Nephron (organoid): ENCODE data around the gene PAX7.

Experiments used
- H3K27ac Mint-ChIP-seq, 3 experiments: 2 replicates each; pipeline ENCODE4 v1.8.0; 2020; ENCODE audit warnings: mixed read lengths in 3 of 3, mild to moderate bottlenecking in 2 of 3, moderate library complexity in 1 of 3
- H3K27me3 Mint-ChIP-seq: 2 replicates; pipeline ENCODE4 v1.8.0; 2021; ENCODE audit warnings: low read depth, mild to moderate bottlenecking, moderate library complexity, mixed read lengths
- H3K36me3 Mint-ChIP-seq: 2 replicates; pipeline ENCODE4 v1.8.0; 2020; ENCODE audit warnings: low read depth, mixed read lengths
- H3K4me1 Mint-ChIP-seq: 2 replicates; pipeline ENCODE4 v1.8.0; 2020; ENCODE audit warnings: mixed read lengths
- H3K4me3 Mint-ChIP-seq, 3 experiments: 2 replicates each; pipeline ENCODE4 v1.8.0; 2020; ENCODE audit warnings: mild to moderate bottlenecking in 3 of 3, mixed read lengths in 3 of 3, moderate library complexity in 2 of 3
- H3K9me3 Mint-ChIP-seq: 2 replicates; pipeline ENCODE4 v1.8.0; 2020; ENCODE audit warnings: mixed read lengths
- CTCF ChIP-seq, 3 experiments: fragments of 200-600 bp; sonication (generic); IDR thresholded peaks; one replicate each; pipeline ENCODE4 v1.5.0; 2021; ENCODE audit warnings: antibody characterized with exemption in 3 of 3; ENCODE audit not compliant: unreplicated experiment in 3 of 3

Gene PAX7

GRCh38 chr1:18789246-18789645, 158.6 kb downstream of the PAX7 start:
- H3K9me3 Mint-ChIP-seq, result peaks cover 5% of the 10 kb centered on the region
- no peak for TF ChIP-seq CTCF (IDR thresholded peaks at IDR 0.05; ENCODE audit: unreplicated experiment in 3 of 3)
- H3K27ac Mint-ChIP-seq, result no peak overlapping the region
- no peak overlapping the region for H3K4me3 Mint-ChIP-seq
- H3K36me3 Mint-ChIP-seq, result no peaks in the 10 kb centered on the region
- H3K27me3 Mint-ChIP-seq, result peaks cover 81% of the 10 kb centered on the region
- H3K4me1 Mint-ChIP-seq, result peaks cover 22% of the 10 kb centered on the region

DNA sequence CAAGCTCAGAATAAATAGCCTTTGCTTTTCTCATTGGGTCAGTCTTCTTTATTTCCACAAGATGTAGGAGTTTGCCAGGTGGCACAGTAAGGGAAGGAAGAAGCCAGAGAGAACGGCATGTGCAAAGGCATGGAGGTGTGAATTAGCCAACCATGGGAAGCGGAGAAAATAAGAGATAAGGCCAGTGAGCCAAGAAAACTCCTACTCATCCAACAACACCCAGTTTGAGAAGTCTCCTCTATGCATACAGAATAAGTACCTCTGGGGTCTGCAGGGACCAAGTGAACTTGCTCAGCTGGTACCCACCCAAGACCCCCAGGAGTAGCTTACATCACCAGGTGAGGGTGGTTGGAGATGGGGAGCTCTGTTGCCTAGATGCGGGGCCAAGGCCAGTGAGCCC, 162.1 kb downstream of the PAX7 start:
- peaks cover 36% of the 10 kb centered on the region for H3K4me1 Mint-ChIP-seq
- H3K9me3 Mint-ChIP-seq, result peaks cover 5% of the 10 kb centered on the region
- TF ChIP-seq CTCF (IDR thresholded peaks at IDR 0.05; ENCODE audit: unreplicated experiment in 3 of 3), result no peak
- H3K4me3 Mint-ChIP-seq, result no peak overlapping the region
- peaks cover 62% of the 10 kb centered on the region for H3K27me3 Mint-ChIP-seq
- no peaks in the 10 kb centered on the region for H3K36me3 Mint-ChIP-seq
- H3K27ac Mint-ChIP-seq, result no peak overlapping the region

DNA sequence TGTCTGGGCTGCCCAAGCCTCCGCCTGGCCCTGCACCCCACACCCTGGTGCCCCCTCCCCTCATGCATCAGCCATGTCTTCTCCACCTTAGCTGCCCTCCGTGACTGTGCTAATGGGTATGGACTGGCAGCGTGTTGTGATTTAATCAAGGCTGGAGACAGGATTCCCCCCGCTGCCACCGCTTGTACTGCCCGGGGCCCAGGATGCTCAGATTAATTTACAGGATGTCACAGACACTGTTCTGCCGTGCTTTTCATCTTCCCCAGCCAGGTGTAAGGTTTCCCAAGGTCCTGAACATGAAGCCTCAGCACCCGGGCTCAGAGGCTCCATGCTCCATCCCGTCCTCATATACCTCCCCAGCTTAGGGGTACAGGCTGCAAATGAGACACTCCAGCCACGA, 162.5 kb downstream of the PAX7 start:
- peaks cover 62% of the 10 kb centered on the region for H3K27me3 Mint-ChIP-seq
- no peaks in the 10 kb centered on the region for H3K36me3 Mint-ChIP-seq
- peaks cover 38% of the 10 kb centered on the region for H3K4me1 Mint-ChIP-seq
- no peak overlapping the region for H3K27ac Mint-ChIP-seq
- no peak for TF ChIP-seq CTCF (IDR thresholded peaks at IDR 0.05; ENCODE audit: unreplicated experiment in 3 of 3)
- H3K4me3 Mint-ChIP-seq, result no peak overlapping the region
- peaks cover 5% of the 10 kb centered on the region for H3K9me3 Mint-ChIP-seq

GRCh38 chr1:18794051-18794450, 163.4 kb downstream of the PAX7 start:
- peaks cover 44% of the 10 kb centered on the region for H3K4me1 Mint-ChIP-seq

DNA sequence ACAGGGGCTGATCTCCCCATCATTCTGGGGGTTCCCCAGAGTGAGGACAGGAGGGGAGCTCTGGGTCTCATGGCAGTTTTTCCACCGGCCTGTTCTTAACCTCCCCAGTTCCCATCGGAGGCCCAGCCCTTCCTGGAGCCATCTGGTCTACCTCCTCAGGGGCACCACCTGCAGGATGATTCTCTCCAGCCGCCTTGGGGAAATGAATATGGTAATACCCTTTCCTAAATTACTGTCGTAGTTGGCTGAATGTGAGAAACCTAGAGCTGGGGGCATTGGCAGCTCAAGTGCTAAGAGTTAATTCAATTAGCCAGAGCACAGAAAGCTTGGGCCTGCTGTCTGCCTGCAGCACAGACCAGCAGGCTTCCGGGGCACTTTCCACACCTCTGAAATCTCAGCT, 163.9 kb downstream of the PAX7 start:
- no peak overlapping the region for H3K4me3 Mint-ChIP-seq
- no peak for TF ChIP-seq CTCF (IDR thresholded peaks at IDR 0.05; ENCODE audit: unreplicated experiment in 3 of 3)

More at GRCh38 chr1:18794051-18794450, 163.4 kb downstream of the PAX7 start:
- Mint-ChIP-seq H3K36me3 (no peaks in the 10 kb centered on the region), H3K27ac (peak overlapping the region; percentile 43 to 67 (median 54)), H3K27me3 (peaks cover 53% of the 10 kb centered on the region), H3K4me3 (peak overlapping the region in 2 of 3 experiments; percentile 31 to 41), H3K9me3 (peaks cover 5% of the 10 kb centered on the region)
- no peak for TF ChIP-seq CTCF (IDR thresholded peaks at IDR 0.05; ENCODE audit: unreplicated experiment in 3 of 3)

GRCh38 chr1:18795002-18795689, 164.5 kb downstream of the PAX7 start:
- TF ChIP-seq CTCF (IDR thresholded peaks at IDR 0.05; ENCODE audit: unreplicated experiment in 3 of 3), result no peak
- Mint-ChIP-seq H3K27ac (peak overlapping the region; percentile 24 to 70 (median 49)), H3K27me3 (peaks cover 42% of the 10 kb centered on the region), H3K4me3 (no peak overlapping the region), H3K9me3 (peaks cover 5% of the 10 kb centered on the region), H3K4me1 (peaks cover 43% of the 10 kb centered on the region), H3K36me3 (no peaks in the 10 kb centered on the region)

More for the DNA sequence above, 163.9 kb downstream of the PAX7 start:
- H3K27ac Mint-ChIP-seq, result peak overlapping the region; percentile 43 to 67 (median 54)
- no peaks in the 10 kb centered on the region for H3K36me3 Mint-ChIP-seq
- peaks cover 5% of the 10 kb centered on the region for H3K9me3 Mint-ChIP-seq
- peaks cover 46% of the 10 kb centered on the region for H3K4me1 Mint-ChIP-seq
- H3K27me3 Mint-ChIP-seq, result peaks cover 48% of the 10 kb centered on the region
